Activated CD4-positive, alpha-beta memory T cell treated with anti-CD3 and anti-CD28 coated beads for 36 hours (primary cell): ENCODE results near the gene EIF5AL1. TPM values are rescaled to one million over a fixed set of nuclear protein-coding genes. Genes with fewer than 3 reads are reported as not detected.
"Not testable (repeated sequence)": the region's sequence is repeated elsewhere in the genome, so short reads cannot be mapped to it uniquely, and the experiment has no call there.

Source experiments
- CTCF ChIA-PET: fragments of 350-600 bp; sonication (Branson Sonifier 250); formaldehyde crosslinking; loops from one replicate; lab custom pipeline; 2021; ENCODE audit warnings: antibody characterized with exemption, inconsistent platforms; lab: Charles Lee
- POLR2A ChIA-PET: fragments of 350-600 bp; sonication (Branson Sonifier 250); formaldehyde crosslinking; loops from one replicate; lab custom pipeline; 2021; ENCODE audit warnings: antibody characterized with exemption; lab: Charles Lee
- DNase-seq: peaks from one replicate; pipeline ENCODE4 v3.0.0-alpha.2; 2020
- H3K27ac Mint-ChIP-seq: one replicate; pipeline ENCODE4 v1.8.0; 2021; ENCODE audit warnings: mixed read lengths
- H3K27me3 Mint-ChIP-seq: one replicate; pipeline ENCODE4 v1.8.0; 2021; ENCODE audit warnings: mixed read lengths
- H3K36me3 Mint-ChIP-seq: one replicate; pipeline ENCODE4 v1.8.0; 2021; ENCODE audit warnings: mixed read lengths
- H3K4me1 Mint-ChIP-seq: one replicate; pipeline ENCODE4 v1.8.0; 2021; ENCODE audit warnings: low read depth, mixed read lengths
- H3K4me3 Mint-ChIP-seq: one replicate; pipeline ENCODE4 v1.8.0; 2021; ENCODE audit warnings: mild to moderate bottlenecking, mixed read lengths
- H3K9me3 Mint-ChIP-seq: one replicate; pipeline ENCODE4 v1.8.0; 2021; ENCODE audit warnings: mixed read lengths
- intact Hi-C: fragments of 100-400 bp; cut with micrococcal nuclease; formaldehyde crosslinking; loops from one replicate; pipeline ENCODE4 v1.15.1; 2023
- total RNA-seq, 2 experiments: library from RNA; stranded (reverse); gene quantifications; one replicate each; pipeline ENCODE4 v1.2.3, GENCODE V29; 2021

Gene EIF5AL1
- total RNA-seq, 2 experiments from 2014 or later: 2.4 to 3.2 TPM

GRCh38 chr10:79522464-79522863, 10.1 kb downstream of the EIF5AL1 start:
- H3K4me1 Mint-ChIP-seq, H3K9me3 Mint-ChIP-seq, DNase-seq, H3K27me3 Mint-ChIP-seq, POLR2A ChIA-PET, intact Hi-C loops, CTCF ChIA-PET, H3K4me3 Mint-ChIP-seq, H3K27ac Mint-ChIP-seq, H3K36me3 Mint-ChIP-seq: not testable (repeated sequence)

GRCh38 chr10:79523157-79523853, 11.0 kb downstream of the EIF5AL1 start:
- DNase-seq, intact Hi-C loops, H3K27me3 Mint-ChIP-seq, H3K36me3 Mint-ChIP-seq, H3K4me3 Mint-ChIP-seq, H3K9me3 Mint-ChIP-seq, H3K4me1 Mint-ChIP-seq, POLR2A ChIA-PET, CTCF ChIA-PET, H3K27ac Mint-ChIP-seq: not testable (repeated sequence)

- H3K27ac Mint-ChIP-seq, DNase-seq, H3K27me3 Mint-ChIP-seq, H3K4me3 Mint-ChIP-seq, H3K4me1 Mint-ChIP-seq, H3K9me3 Mint-ChIP-seq, CTCF ChIA-PET, H3K36me3 Mint-ChIP-seq, intact Hi-C loops, POLR2A ChIA-PET: not testable (repeated sequence)
Observed at GRCh38 chr10:79525049-79525710, 12.8 kb downstream of the EIF5AL1 start.

DNA sequence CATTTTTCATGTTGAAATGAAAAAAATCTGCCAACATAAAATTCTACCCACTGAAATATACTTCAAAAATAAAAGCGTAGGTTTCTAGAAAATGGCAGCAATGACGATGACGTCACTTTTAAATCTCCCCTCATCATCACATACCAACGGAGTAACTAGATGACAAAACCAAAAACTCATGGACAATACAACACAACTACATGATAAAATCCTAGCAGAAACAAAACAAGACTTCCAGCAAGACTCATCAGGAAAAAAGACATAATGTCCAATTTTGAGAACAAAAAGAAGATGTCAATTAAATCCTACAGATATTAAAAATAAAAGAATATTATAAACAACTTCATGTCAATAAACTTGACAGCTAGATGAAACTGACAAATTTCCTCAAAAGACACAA, 15.9 kb downstream of the EIF5AL1 start:
- H3K27ac Mint-ChIP-seq, H3K36me3 Mint-ChIP-seq, DNase-seq, CTCF ChIA-PET, H3K4me3 Mint-ChIP-seq, H3K9me3 Mint-ChIP-seq, POLR2A ChIA-PET, H3K27me3 Mint-ChIP-seq, H3K4me1 Mint-ChIP-seq, intact Hi-C loops: not testable (repeated sequence)

DNA sequence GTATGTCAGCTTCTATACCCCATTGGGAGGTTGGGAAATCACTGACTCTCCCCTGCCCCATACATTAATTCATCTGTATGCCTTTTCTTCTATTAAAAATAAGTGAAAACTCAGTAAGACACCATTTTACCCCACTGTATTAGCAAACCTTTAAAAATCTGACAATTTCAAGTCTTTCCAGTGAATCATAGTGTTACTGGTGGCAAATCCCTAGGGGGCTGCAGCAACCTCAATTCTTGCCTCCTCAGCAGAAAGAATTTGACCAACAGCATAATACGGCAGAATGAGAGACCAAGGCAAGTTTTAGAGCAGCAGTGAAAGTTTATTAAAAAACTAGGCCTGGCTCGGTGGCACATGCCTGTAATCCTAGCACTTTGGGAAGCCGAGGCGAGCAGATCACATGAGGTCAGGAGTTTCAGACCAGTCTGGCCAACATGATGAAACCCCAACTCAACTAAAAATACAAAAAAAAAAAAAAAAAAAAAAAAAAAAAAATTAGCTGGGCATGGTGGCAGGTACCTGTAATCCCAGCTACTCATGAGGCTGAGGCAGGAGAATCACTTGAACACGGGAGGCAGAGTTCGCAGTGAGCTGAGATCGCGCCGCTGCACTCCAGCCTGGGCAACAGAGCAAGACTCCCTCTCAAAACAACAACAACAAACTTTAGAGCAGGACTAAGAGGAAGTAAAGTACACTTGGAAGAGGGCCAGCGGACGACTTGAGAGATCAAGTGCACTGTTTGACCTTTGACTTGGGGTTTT, 21.0 kb downstream of the EIF5AL1 start:
- POLR2A ChIA-PET, H3K36me3 Mint-ChIP-seq, H3K9me3 Mint-ChIP-seq, CTCF ChIA-PET, H3K27me3 Mint-ChIP-seq, H3K4me1 Mint-ChIP-seq, H3K4me3 Mint-ChIP-seq, DNase-seq, H3K27ac Mint-ChIP-seq: not testable (repeated sequence)
- intact Hi-C loops: loop anchor here (10.0 kb wide), 1 partner anchor 691 kb away; no protein-coding TSS in a partner anchor

DNA sequence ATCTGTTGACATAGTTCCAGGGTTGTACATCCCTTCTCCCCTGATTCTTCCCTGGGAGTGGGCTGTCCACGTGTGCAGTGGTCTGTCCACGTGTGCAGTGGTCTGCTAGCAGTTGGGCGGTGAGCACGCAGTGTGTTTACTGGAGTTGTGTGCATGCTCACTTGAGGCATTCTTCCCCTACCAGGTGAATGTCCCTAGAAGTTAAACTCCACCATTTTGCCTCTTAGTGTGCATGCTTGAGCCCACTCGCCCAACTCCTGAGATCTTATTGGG, 21.5 kb downstream of the EIF5AL1 start:
- CTCF ChIA-PET: not testable (repeated sequence)

DNA sequence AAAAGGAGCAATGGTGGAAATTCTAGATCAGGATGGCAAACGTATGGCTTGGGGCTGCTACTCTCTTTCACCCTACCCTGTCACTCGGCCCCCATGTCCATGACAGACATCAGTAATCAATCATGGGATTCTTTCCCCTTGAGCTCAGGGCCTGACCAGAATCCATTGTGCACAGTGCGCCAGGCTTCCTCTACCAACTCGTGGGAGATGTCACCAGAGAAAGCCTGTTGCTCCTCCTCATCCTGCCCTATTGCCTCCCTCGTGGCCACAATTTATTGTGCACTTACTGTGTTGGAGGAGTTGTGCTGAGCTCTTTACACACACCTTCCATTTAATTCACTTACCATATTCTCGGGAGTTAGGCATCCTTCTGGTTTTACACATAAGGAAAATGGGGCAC, 26.0 kb downstream of the EIF5AL1 start:
- POLR2A ChIA-PET, H3K27me3 Mint-ChIP-seq, H3K9me3 Mint-ChIP-seq, H3K27ac Mint-ChIP-seq, H3K36me3 Mint-ChIP-seq, H3K4me3 Mint-ChIP-seq, H3K4me1 Mint-ChIP-seq, DNase-seq: not testable (repeated sequence)
- intact Hi-C loops: loop anchor here (10.0 kb wide), 1 partner anchor 686 kb away; no protein-coding TSS in a partner anchor
- CTCF ChIA-PET: interaction anchor here (0.6 to 2.9 kb wide), 6 partner anchors 22 to 509 kb away, joined by 3 to 19 read pairs (median 4); partner anchors contain the start of gene SFTPA2

More for the DNA sequence above, 21.5 kb downstream of the EIF5AL1 start:
- H3K36me3 Mint-ChIP-seq, H3K4me1 Mint-ChIP-seq, H3K27ac Mint-ChIP-seq, H3K4me3 Mint-ChIP-seq, H3K27me3 Mint-ChIP-seq, DNase-seq, POLR2A ChIA-PET, H3K9me3 Mint-ChIP-seq: not testable (repeated sequence)
- intact Hi-C loops: loop anchor here (10.0 kb wide), 1 partner anchor 691 kb away; no protein-coding TSS in a partner anchor

DNA sequence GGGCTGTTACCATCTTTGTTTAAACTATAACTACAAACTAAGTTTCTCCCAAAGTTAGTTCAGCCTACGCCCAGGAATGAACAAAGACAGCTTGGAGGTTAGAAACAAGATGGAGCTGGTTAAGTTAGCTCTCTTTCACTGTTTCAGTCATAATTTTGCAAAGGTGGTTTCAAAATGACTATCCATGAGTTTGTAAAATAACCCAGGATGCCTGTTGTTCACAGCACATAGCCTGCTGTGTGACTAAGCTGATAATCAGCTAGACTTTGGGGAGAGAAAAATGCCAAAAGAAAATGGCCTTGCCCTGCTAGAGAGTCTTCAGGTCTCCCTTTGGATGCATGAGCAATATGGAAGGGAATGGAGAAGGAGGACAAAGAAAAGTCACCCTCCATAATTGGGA, 28.6 kb downstream of the EIF5AL1 start:
- H3K4me3 Mint-ChIP-seq, H3K36me3 Mint-ChIP-seq, H3K4me1 Mint-ChIP-seq, H3K27me3 Mint-ChIP-seq, H3K9me3 Mint-ChIP-seq, DNase-seq, intact Hi-C loops, CTCF ChIA-PET, POLR2A ChIA-PET, H3K27ac Mint-ChIP-seq: not testable (repeated sequence)

- H3K27me3 Mint-ChIP-seq: no peaks in the 10 kb centered on the region
- CTCF ChIA-PET: interaction anchor here (1.5 kb wide), 1 partner anchor 387 kb away, joined by 4 read pairs; no protein-coding TSS in a partner anchor
- H3K9me3 Mint-ChIP-seq: no peaks in the 10 kb centered on the region
- H3K4me3 Mint-ChIP-seq: no peak overlapping the region
- no peaks in the 10 kb centered on the region for H3K4me1 Mint-ChIP-seq
- H3K27ac Mint-ChIP-seq: no peak overlapping the region
- no peak for DNase-seq
- intact Hi-C loops: no loop called here
- H3K36me3 Mint-ChIP-seq: no peaks in the 10 kb centered on the region
- POLR2A ChIA-PET: no interaction called here
Observed at GRCh38 chr10:79542626-79543025, 30.3 kb downstream of the EIF5AL1 start.

GRCh38 chr10:79544408-79544807, 32.1 kb downstream of the EIF5AL1 start:
- DNase-seq, H3K27ac Mint-ChIP-seq, H3K4me3 Mint-ChIP-seq, CTCF ChIA-PET, H3K27me3 Mint-ChIP-seq, POLR2A ChIA-PET, H3K9me3 Mint-ChIP-seq, intact Hi-C loops, H3K36me3 Mint-ChIP-seq, H3K4me1 Mint-ChIP-seq: not testable (repeated sequence)

DNA sequence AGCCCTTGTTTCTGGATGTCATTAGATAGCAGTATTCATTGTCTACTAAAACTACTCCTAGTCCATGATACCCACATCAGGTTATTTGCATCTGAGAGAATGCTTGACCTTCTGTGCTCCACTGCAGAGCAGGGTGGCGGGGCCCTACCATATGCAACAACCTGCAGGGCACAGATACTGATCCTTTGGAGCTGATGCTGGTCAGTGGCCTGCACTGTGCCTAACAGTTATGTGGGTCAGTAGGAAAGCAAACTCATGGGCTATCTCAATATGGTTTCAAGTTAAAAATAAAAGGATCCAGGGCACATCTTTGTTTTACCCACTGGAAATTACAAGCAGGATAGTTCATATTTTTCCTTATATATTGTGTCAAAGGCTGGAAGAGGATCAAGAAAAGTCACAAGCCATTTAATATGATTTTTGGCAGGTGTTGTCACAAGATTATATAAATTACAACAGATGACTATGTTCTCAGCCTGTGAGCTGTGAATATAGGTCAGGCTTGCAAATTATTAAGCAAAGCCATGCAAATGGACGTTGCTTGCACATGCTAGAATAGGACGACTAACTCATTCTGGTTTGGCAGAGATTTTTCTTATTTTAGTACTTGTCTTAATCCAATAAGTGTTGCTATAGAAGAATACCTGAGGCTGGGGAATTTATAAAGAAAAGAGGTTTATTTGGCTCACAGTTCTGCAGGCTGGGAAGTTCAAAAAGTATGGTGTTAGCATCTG, 32.8 kb downstream of the EIF5AL1 start:
- H3K9me3 Mint-ChIP-seq, POLR2A ChIA-PET: not testable (repeated sequence)

GRCh38 chr10:79547128-79547527, 34.8 kb downstream of the EIF5AL1 start:
- CTCF ChIA-PET: interaction anchor here (0.6 kb wide), 1 partner anchor 10 kb away, joined by 3 read pairs; no protein-coding TSS in a partner anchor
- H3K27me3 Mint-ChIP-seq, H3K36me3 Mint-ChIP-seq, DNase-seq, H3K4me3 Mint-ChIP-seq, H3K27ac Mint-ChIP-seq, H3K9me3 Mint-ChIP-seq, intact Hi-C loops, POLR2A ChIA-PET, H3K4me1 Mint-ChIP-seq: not testable (repeated sequence)

More for the DNA sequence above, 32.8 kb downstream of the EIF5AL1 start:
- CTCF ChIA-PET, intact Hi-C loops, H3K36me3 Mint-ChIP-seq, H3K27ac Mint-ChIP-seq, H3K4me3 Mint-ChIP-seq, H3K27me3 Mint-ChIP-seq, DNase-seq, H3K4me1 Mint-ChIP-seq: not testable (repeated sequence)
